Upper lobe of left lung (tissue), 6 donors: ENCODE measurements around the gene DUSP8. TPM values are rescaled to one million over a fixed set of nuclear protein-coding genes. Genes with fewer than 3 reads are reported as not detected.

Experiments
- ATAC-seq, 2 donors: fragments of 200-7000 bp; cut with Tn5 transposase; one replicate each; pipeline ENCODE4 v1.9.1; 2022; ENCODE audit warnings: mild to moderate bottlenecking in 2 of 2, moderate library complexity in 2 of 2; ENCODE audit not compliant: low FRiP score in 2 of 2
- DNase-seq, 2 donors: peaks; one replicate each; pipeline ENCODE4 v3.0.0-alpha.2; 2019 to 2020
- H3K27ac ChIP-seq, 4 donors: fragments of 200-600 bp; sonication (generic); one replicate each; pipeline ENCODE4 v1.5.1; 2016 to 2019
- H3K27me3 ChIP-seq, 4 donors: fragments of 200-600 bp; sonication (generic); one replicate each; pipeline ENCODE4 v1.5.1; 2017 to 2019
- H3K36me3 ChIP-seq, 4 donors: fragments of 200-600 bp; sonication (generic); one replicate each; pipeline ENCODE4 v1.5.1; 2016 to 2019
- H3K4me1 ChIP-seq, 4 donors: fragments of 200-600 bp; sonication (generic); one replicate each; pipeline ENCODE4 v1.5.1; 2018 to 2019
- H3K4me3 ChIP-seq, 4 donors: fragments of 200-600 bp; sonication (generic); one replicate each; pipeline ENCODE4 v1.5.1; 2017 to 2019; ENCODE audit warnings: mild to moderate bottlenecking in 2 of 4, moderate library complexity in 1 of 4
- H3K9me3 ChIP-seq, 4 donors: fragments of 200-600 bp; sonication (generic); one replicate each; pipeline ENCODE4 v1.5.1; 2018 to 2019
- EP300 ChIP-seq, 4 donors: sonication (generic); formaldehyde crosslinking; IDR thresholded peaks; one replicate each; pipeline ENCODE4 v1.5.1; 2017; ENCODE audit warnings: antibody characterized with exemption in 4 of 4, control low read depth in 2 of 4
- POLR2A ChIP-seq, 4 donors: fragments of 450-650 bp; IDR thresholded peaks; one replicate each; pipeline ENCODE4 v1.5.1; 2016 to 2017; ENCODE audit warnings: antibody characterized with exemption in 4 of 4, mild to moderate bottlenecking in 2 of 4
- POLR2AphosphoS5 ChIP-seq, 2 donors: sonication (generic); formaldehyde crosslinking; IDR thresholded peaks; one replicate each; pipeline ENCODE4 v1.5.1; 2017; ENCODE audit warnings: antibody characterized with exemption in 2 of 2
- WGBS, 2 donors: methylation state at CpG; one replicate each; pipeline ENCODE4 v1.1.5; 2017 to 2018; 5-methylcytosine and 5-hydroxymethylcytosine counted together
- total RNA-seq, 6 donors: library from RNA; depleted of rRNA in 4 of 6; stranded (reverse); fragments of >200 nt in 4 of 6; gene quantifications; one replicate each; pipeline versions ENCODE4 v1.1.0 to v1.2.1, GENCODE V29; 2016 to 2021
- TF ChIP-seq, protein P1 (sequence below), 6 experiments: fragments of 450-650 bp in 4 of 6; fragments of 200-600 bp in 2 of 6; sonication (generic) in 2 of 6; IDR thresholded peaks; one replicate each; pipeline ENCODE4 v1.5.1; 2016 to 2019; ENCODE audit warnings: antibody characterized with exemption in 6 of 6
- donor health status: DM: no; HTN: no; CAD: no; lungs with moderate emphysema.
- donor health status: DM: no; HTN: yes; CAD: no; lungs with severe emphysema.

The DUSP8 gene
- total RNA-seq, 6 donors from 2014 or later, result 5.2 to 19.3 (median 13.5) TPM

DNA sequence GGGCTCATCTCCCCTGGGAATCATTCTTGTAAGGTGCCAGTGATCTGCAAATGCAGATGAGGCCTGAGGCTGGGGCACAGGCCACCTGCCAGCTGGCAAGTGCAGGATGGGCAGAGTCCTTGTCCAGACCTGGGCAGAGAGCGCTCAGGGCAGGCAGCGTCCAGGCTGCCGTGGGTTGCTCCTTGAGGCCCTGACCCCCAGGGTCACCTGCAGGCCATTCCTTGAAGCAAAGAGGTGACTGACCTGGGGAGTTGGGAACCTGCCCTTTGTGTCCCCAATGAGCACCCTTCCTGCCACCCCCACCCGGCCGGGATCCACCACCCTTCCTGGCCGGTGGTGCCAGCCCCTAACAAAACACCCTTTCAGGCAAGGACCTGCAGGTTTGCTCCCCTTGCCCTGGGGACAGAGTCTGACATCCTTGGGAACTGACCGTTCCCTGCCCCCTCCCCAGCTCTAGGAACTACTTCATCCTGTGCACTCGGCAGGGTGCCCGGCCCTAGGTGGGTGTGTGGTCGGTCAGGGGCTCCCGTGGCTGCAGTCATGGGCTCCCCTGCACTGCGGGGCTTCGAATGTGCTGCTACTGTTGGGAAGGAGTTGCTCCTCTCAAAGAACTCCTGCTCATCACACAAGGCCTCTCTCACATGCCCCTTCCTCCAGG, 28.3 kb downstream of the DUSP8 start:
- Histone ChIP-seq H3K4me1 (peaks cover 25 to 29% (median 26%) of the 10 kb centered on the region in 4 donors), H3K4me3 (no peak overlapping the region), H3K9me3 (no peaks in the 10 kb centered on the region), H3K27ac (no peak overlapping the region), H3K27me3 (peaks cover 0 to 27% (median 12%) of the 10 kb centered on the region in 4 donors), H3K36me3 (no peaks in the 10 kb centered on the region)
- ATAC-seq, result no peak
- peak in 1 of 2 donors; percentile 50 for DNase-seq
- TF ChIP-seq, protein P1, sequence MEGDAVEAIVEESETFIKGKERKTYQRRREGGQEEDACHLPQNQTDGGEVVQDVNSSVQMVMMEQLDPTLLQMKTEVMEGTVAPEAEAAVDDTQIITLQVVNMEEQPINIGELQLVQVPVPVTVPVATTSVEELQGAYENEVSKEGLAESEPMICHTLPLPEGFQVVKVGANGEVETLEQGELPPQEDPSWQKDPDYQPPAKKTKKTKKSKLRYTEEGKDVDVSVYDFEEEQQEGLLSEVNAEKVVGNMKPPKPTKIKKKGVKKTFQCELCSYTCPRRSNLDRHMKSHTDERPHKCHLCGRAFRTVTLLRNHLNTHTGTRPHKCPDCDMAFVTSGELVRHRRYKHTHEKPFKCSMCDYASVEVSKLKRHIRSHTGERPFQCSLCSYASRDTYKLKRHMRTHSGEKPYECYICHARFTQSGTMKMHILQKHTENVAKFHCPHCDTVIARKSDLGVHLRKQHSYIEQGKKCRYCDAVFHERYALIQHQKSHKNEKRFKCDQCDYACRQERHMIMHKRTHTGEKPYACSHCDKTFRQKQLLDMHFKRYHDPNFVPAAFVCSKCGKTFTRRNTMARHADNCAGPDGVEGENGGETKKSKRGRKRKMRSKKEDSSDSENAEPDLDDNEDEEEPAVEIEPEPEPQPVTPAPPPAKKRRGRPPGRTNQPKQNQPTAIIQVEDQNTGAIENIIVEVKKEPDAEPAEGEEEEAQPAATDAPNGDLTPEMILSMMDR (IDR thresholded peaks at IDR 0.05), result no peak
- TF ChIP-seq EP300 (IDR thresholded peaks at IDR 0.05) (no peak), POLR2A (IDR thresholded peaks at IDR 0.05) (no peak), POLR2AphosphoS5 (IDR thresholded peaks at IDR 0.05) (no peak)
- WGBS, 2 donors, result 90 to 92% methylated on average over 7 to 13 of the region's 13 CpGs

DNA sequence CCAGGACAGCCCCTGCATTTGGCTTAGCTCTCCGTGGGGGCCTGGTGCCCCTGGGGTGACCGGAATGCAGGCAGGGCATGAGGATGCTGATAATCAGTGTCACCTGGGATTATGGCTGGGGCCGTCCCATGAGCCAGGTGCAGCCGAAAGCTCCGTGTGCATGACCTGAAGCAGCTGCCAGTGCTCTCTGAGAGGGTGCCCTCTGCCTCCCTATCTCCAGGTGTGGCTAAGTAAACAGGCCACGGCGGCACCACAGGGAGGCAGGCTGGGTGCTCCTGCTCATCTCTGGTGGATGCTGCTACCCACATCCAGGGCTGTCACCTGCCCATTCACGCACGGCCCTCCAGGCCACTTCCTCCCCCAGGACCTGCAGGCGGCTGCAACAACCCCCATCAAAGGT, 29.8 kb downstream of the DUSP8 start:
- Histone ChIP-seq H3K4me3 (no peak overlapping the region), H3K27me3 (peaks cover 0 to 15% (median 7%) of the 10 kb centered on the region in 4 donors), H3K4me1 (peaks cover 11 to 14% (median 14%) of the 10 kb centered on the region in 4 donors), H3K36me3 (no peaks in the 10 kb centered on the region), H3K9me3 (no peaks in the 10 kb centered on the region), H3K27ac (no peak overlapping the region)
- TF ChIP-seq EP300 (IDR thresholded peaks at IDR 0.05) (no peak), POLR2A (IDR thresholded peaks at IDR 0.05) (no peak), POLR2AphosphoS5 (IDR thresholded peaks at IDR 0.05) (no peak)
- TF ChIP-seq, protein P1 (IDR thresholded peaks at IDR 0.05), result no peak
- no peak for ATAC-seq
- DNase-seq, result no peak
- WGBS, 2 donors, result 75% methylated on average over 8 of the region's 10 CpGs; no CpG with 5 or more reads in 1 of the 2 donors

DNA sequence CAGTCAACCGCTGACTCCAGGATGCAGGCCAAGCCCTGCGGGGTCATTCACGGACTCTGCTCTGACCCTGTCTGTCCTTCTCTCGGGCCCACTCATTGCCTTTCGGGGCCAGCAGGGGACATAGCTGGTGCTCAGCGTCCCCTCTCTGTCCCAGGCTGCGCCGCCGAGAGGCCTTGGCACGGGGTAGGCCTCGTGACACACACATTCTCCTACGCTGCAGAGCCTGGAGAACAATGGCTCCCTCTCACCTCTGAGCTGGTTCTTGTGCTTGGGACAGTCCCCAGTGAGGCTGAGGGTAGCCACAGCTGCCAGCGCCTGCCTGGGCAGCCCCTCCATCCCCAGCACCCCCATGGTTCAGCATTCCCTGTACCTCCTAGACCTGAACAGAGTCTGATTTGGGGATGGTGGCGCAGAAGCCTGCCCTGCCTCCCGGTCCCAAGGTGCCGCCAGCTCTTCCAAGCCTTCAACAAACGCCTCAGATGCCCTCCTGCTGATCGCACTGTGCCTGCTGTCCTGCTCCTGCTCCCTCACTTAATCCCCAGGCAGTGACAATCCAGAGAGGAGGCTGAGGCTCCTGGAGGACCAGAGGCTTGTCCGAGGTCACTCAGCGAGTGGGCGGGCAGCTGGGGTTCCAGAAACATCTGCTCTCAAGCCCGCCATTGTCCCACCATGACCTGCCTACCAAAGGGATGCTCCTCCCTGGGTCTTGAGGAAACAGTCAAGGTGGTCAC, 30.4 kb downstream of the DUSP8 start:
- DNase-seq (peak in 1 of 2 donors; percentile 68), ATAC-seq (peak in 1 of 2 donors; percentile 4)
- H3K27ac ChIP-seq, result no peak overlapping the region
- no peak overlapping the region for H3K4me3 ChIP-seq
- peaks cover 9 to 13% (median 11%) of the 10 kb centered on the region in 4 donors for H3K4me1 ChIP-seq
- no peaks in the 10 kb centered on the region for H3K9me3 ChIP-seq
- H3K27me3 ChIP-seq, result peaks cover 0 to 9% (median 4%) of the 10 kb centered on the region in 4 donors
- peaks cover 0 to 3% (median 0%) of the 10 kb centered on the region in 4 donors for H3K36me3 ChIP-seq
- WGBS, 2 donors, result 87 to 96% methylated on average over 8 to 22 of the region's 22 CpGs
- no peak for TF ChIP-seq POLR2A (IDR thresholded peaks at IDR 0.05)
- no peak for TF ChIP-seq POLR2AphosphoS5 (IDR thresholded peaks at IDR 0.05)
- no peak for TF ChIP-seq EP300 (IDR thresholded peaks at IDR 0.05)
- TF ChIP-seq, protein P1 (IDR thresholded peaks at IDR 0.05), result no peak

DNA sequence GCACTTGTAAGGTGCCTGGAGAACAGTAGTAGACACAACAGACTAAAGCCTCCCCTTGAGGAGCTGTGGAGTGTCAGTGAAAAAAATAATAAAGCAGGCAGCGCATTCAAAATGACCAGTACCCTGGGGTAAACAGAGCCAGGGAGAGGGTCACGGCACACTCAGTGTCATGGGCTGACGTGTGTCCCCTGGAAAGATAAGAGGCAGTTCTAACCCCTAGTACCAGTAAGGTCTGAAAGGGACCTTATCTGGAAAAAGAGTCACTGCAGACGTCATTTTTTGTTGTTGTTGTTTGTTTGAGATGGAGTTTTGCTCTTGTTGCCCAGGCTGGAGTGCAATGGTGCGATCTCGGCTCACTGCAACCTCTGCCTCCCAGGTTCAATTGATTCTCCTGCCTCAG, 32.0 kb downstream of the DUSP8 start:
- no peaks in the 10 kb centered on the region for H3K27me3 ChIP-seq

DNA sequence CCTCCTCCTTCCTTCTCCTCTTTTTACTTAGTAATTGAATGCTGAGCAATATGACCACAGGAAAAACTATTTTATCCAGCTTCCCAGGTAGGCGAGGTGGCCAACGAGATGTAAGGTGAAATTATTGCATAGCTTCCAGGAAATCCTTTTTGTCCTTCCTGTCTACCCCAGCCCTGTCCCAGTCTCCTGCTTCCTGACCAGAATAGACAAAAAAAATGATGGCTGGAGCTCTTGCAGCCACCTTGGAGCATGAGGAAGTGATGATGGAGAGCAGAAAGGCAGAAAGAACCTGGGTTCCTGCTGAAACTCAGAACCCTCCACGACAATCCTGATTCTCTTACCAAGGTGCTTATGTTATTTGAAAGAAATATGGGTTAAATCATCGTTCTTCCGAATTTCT, 33.9 kb downstream of the DUSP8 start:
- no peak overlapping the region for H3K4me3 ChIP-seq
- H3K27me3 ChIP-seq, result no peaks in the 10 kb centered on the region
- no peak overlapping the region for H3K27ac ChIP-seq
- no peaks in the 10 kb centered on the region for H3K9me3 ChIP-seq
- WGBS, 2 donors, result 83 to 85% methylated on average over 5 of the region's 5 CpGs
- TF ChIP-seq EP300 (IDR thresholded peaks at IDR 0.05) (no peak), POLR2AphosphoS5 (IDR thresholded peaks at IDR 0.05) (no peak), POLR2A (IDR thresholded peaks at IDR 0.05) (no peak)
- TF ChIP-seq, protein P1 (IDR thresholded peaks at IDR 0.05), result no peak
- ATAC-seq (no peak), DNase-seq (no peak)
- peaks cover 26 to 34% (median 32%) of the 10 kb centered on the region in 4 donors for H3K4me1 ChIP-seq
- peaks cover 0 to 6% (median 5%) of the 10 kb centered on the region in 4 donors for H3K36me3 ChIP-seq

More for the DNA sequence above, 32.0 kb downstream of the DUSP8 start:
- Histone ChIP-seq H3K4me1 (peaks cover 12 to 20% (median 16%) of the 10 kb centered on the region in 4 donors), H3K4me3 (no peak overlapping the region), H3K27ac (no peak overlapping the region), H3K9me3 (no peaks in the 10 kb centered on the region), H3K36me3 (peaks cover 0 to 3% (median 3%) of the 10 kb centered on the region in 4 donors)
- DNase-seq (no peak), ATAC-seq (no peak)
- TF ChIP-seq POLR2AphosphoS5 (IDR thresholded peaks at IDR 0.05) (no peak), POLR2A (IDR thresholded peaks at IDR 0.05) (no peak)
- WGBS, 2 donors, result 87 to 91% methylated on average over 6 of the region's 6 CpGs
